Endothelial cell of umbilical vein (primary cell): ENCODE results near the gene PLEKHG4. TPM values are rescaled to one million over a fixed set of nuclear protein-coding genes. Genes with fewer than 3 reads are reported as not detected.
A peak's percentile ranks its signal among the peaks of the same experiment; 100 is the strongest.

Source experiments
- BruUV-seq: library from RNA; stranded (reverse); fragments of 400-500 nt; replicated peaks from 2 replicates; lab custom pipeline; 2021; lab: Mats Ljungman, UMichigan
- CTCF ChIA-PET: fragments of 300-600, 350-600 bp; sonication (Branson Sonifier 250); formaldehyde crosslinking; loops from one replicate; lab custom pipeline; 2021; ENCODE audit warnings: antibody characterized with exemption, inconsistent platforms; lab: Charles Lee
- POLR2A ChIA-PET: fragments of 300-600, 350-600 bp; sonication (Branson Sonifier 250); formaldehyde crosslinking; loops from one replicate; lab custom pipeline; 2021; ENCODE audit warnings: antibody characterized with exemption, inconsistent platforms; lab: Charles Lee
- DNase-seq: peaks from one replicate; pipeline ENCODE4 v3.0.0-alpha.2; 2011; ENCODE audit warnings: low read depth, low spot score
- FAIRE-seq: peaks from 2 replicates; lab custom pipeline; 2011; peaks lifted over from hg19 to GRCh38; lab: Jason Lieb, UNC
- H2AFZ ChIP-seq: 2 replicates; pipeline ENCODE4 v1.6.0; 2012; ENCODE audit warnings: low read depth, low read length, control low read depth, inconsistent platforms
- H3K27ac ChIP-seq: 2 replicates; pipeline ENCODE4 v1.5.1; 2011; ENCODE audit warnings: low read depth, mild to moderate bottlenecking, control low read depth, low read length, moderate library complexity; ENCODE audit not compliant: insufficient read depth
- H3K27me3 ChIP-seq, 2 experiments: 2 replicates each; pipeline versions ENCODE4 v1.6.0 to v1.6.1; 2011; ENCODE audit warnings: low read length in 2 of 2, mixed read lengths in 1 of 2; ENCODE audit not compliant: control insufficient read depth in 2 of 2, insufficient read depth in 2 of 2
- H3K36me3 ChIP-seq, 2 experiments: 2 replicates in 1 of 2; 3 replicates in 1 of 2; pipeline ENCODE4 v1.5.1; 2011; ENCODE audit warnings: low read length in 2 of 2, mild to moderate bottlenecking in 1 of 2, moderate library complexity in 1 of 2; ENCODE audit not compliant: control insufficient read depth in 2 of 2, insufficient read depth in 2 of 2; ENCODE audit errors: extremely low read depth in 1 of 2
- H3K4me1 ChIP-seq: 3 replicates; pipeline ENCODE4 v1.5.1; 2011; ENCODE audit warnings: mild to moderate bottlenecking, low read length; ENCODE audit not compliant: control insufficient read depth, insufficient read depth; ENCODE audit errors: extremely low read depth
- H3K4me2 ChIP-seq: 2 replicates; pipeline ENCODE4 v1.6.1; 2011; ENCODE audit warnings: low read length, control low read depth, mixed read lengths; ENCODE audit not compliant: insufficient read depth
- H3K4me3 ChIP-seq, 3 experiments: fragments of 200-600 bp in 1 of 3; sonication (generic), shearing (Covaris generic) in 1 of 3; replicated peaks in 1 of 3; 2 replicates each; pipeline ENCODE4 v1.5.1; 2011 to 2016; ENCODE audit warnings: control low read depth in 3 of 3, low read length in 3 of 3, mild to moderate bottlenecking in 2 of 3, inconsistent platforms in 1 of 3, low read depth in 1 of 3, moderate library complexity in 1 of 3; ENCODE audit not compliant: insufficient read depth in 1 of 3
- H3K79me2 ChIP-seq: 2 replicates; pipeline ENCODE4 v1.6.0; 2012; ENCODE audit warnings: low read length, inconsistent platforms; ENCODE audit not compliant: control insufficient read depth, insufficient read depth
- H3K9ac ChIP-seq: replicated peaks from 2 replicates; pipeline ENCODE3; 2011; ENCODE audit warnings: low read length, control low read depth; ENCODE audit not compliant: insufficient read depth; ENCODE audit errors: extremely low read depth
- H3K9me1 ChIP-seq: replicated peaks from 3 replicates; pipeline ENCODE4 v1.6.0; 2011; ENCODE audit warnings: mild to moderate bottlenecking, low read length; ENCODE audit not compliant: control insufficient read depth, insufficient read depth; ENCODE audit errors: extremely low read depth
- H3K9me3 ChIP-seq: replicated peaks from 2 replicates; pipeline ENCODE4 v1.5.1; 2012; ENCODE audit warnings: low read length, inconsistent platforms; ENCODE audit not compliant: control insufficient read depth, insufficient read depth
- H4K20me1 ChIP-seq: replicated peaks from 2 replicates; pipeline ENCODE3; 2011; ENCODE audit warnings: mild to moderate bottlenecking, low read length; ENCODE audit not compliant: control insufficient read depth, insufficient read depth; ENCODE audit errors: extremely low read depth
- EZH2 ChIP-seq: IDR thresholded peaks from 2 replicates; pipeline ENCODE4 v1.6.1; 2012; ENCODE audit warnings: borderline replicate concordance, low read depth, mild to moderate bottlenecking, moderate library complexity, low read length, inconsistent platforms; ENCODE audit not compliant: severe bottlenecking
- MYC ChIP-seq: IDR thresholded peaks from one replicate; pipeline ENCODE4 v1.6.1; 2011; ENCODE audit warnings: mild to moderate bottlenecking, low read depth, low read length
- dilution Hi-C: fragments of 300-500 bp; cut with MboI; formaldehyde crosslinking; loops from one replicate; pipeline ENCODE4 v1.15.0; 2019; ENCODE audit warnings: low sequenced_read_pairs; ENCODE audit not compliant: extremely low pct_ligation_motif_present
- intact Hi-C: fragments of 100-400 bp; cut with micrococcal nuclease; formaldehyde crosslinking; loops from one replicate; pipeline ENCODE4 v1.10.0; 2022
- polyA plus RNA-seq, 4 experiments: library from polyadenylated mRNA; depleted of rRNA in 3 of 4; stranded (reverse) in 3 of 4; unstranded in 1 of 4; fragments of >200 nt; gene quantifications; 2 replicates each; pipeline versions ENCODE4 v1.2.1 to v1.2.3, GENCODE V29; 2011 to 2012; ENCODE audit warnings: missing spikeins in 1 of 4
- total RNA-seq: library from RNA; stranded (reverse); gene quantifications from 2 replicates; pipeline ENCODE4 v1.2.3, GENCODE V29; 2021
- TF ChIP-seq, protein P1 (sequence below): IDR thresholded peaks from 2 replicates; pipeline ENCODE4 v1.6.1; 2011; ENCODE audit not compliant: insufficient read depth, insufficient read length
- TF ChIP-seq, protein P2 (sequence below), 2 donors: IDR thresholded peaks; 1 replicate in 1 of 2; 2 replicates in 1 of 2; pipeline ENCODE4 v1.5.1; 2011; ENCODE audit warnings: low read length in 2 of 2, mild to moderate bottlenecking in 2 of 2, moderate library complexity in 2 of 2, control low read depth in 1 of 2, inconsistent platforms in 1 of 2, low read depth in 1 of 2; ENCODE audit not compliant: insufficient read depth in 1 of 2; ENCODE audit errors: extremely low read depth in 1 of 2

Gene PLEKHG4
- total and polyA plus RNA-seq, 2 donors (not counting 3 experiments of a cell fraction or from before 2014, with no cell fraction given) = 26.6 to 34.8 TPM

DNA sequence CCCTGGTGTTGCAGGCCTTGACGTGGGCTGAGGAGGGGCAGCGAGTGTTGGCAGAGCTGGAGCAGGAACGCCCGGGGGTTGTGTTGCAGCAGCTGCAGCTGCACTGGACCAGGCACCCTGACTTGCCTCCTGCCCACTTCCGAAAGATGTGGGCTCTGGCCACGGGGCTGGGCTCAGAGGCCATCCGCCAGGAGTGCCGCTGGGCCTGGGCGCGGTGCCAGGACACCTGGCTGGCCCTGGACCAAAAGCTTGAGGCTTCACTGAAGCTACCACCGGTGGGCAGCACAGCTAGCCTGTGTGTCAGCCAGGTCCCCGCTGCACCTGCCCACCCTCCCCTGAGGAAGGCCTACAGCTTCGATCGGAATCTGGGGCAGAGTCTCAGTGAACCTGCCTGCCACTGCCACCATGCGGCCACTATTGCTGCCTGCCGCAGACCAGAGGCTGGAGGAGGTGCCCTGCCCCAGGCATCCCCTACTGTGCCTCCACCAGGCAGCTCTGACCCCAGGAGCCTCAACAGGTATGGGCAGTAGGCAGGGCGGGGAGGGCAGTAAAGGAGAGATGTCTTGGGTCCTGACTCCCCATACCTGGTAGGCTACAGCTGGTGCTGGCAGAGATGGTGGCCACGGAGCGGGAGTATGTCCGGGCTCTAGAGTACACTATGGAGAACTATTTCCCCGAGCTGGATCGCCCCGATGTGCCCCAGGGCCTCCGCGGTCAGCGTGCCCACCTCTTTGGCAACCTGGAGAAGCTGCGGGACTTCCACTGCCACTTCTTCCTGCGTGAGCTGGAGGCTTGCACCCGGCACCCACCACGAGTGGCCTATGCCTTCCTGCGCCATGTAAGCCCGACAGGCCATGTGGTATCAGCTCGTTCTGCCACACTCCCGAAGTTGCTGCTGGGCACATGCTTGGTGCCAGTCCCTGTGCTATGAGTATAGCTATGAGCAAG lies 5.6 kb downstream of the PLEKHG4 start:
- no peaks in the 10 kb centered on the region for H3K79me2 ChIP-seq
- no peaks in the 10 kb centered on the region for H3K36me3 ChIP-seq
- TF ChIP-seq, protein P1, sequence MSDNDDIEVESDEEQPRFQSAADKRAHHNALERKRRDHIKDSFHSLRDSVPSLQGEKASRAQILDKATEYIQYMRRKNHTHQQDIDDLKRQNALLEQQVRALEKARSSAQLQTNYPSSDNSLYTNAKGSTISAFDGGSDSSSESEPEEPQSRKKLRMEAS = no peak
- TF ChIP-seq EZH2 = no peak
- TF ChIP-seq, protein P2, sequence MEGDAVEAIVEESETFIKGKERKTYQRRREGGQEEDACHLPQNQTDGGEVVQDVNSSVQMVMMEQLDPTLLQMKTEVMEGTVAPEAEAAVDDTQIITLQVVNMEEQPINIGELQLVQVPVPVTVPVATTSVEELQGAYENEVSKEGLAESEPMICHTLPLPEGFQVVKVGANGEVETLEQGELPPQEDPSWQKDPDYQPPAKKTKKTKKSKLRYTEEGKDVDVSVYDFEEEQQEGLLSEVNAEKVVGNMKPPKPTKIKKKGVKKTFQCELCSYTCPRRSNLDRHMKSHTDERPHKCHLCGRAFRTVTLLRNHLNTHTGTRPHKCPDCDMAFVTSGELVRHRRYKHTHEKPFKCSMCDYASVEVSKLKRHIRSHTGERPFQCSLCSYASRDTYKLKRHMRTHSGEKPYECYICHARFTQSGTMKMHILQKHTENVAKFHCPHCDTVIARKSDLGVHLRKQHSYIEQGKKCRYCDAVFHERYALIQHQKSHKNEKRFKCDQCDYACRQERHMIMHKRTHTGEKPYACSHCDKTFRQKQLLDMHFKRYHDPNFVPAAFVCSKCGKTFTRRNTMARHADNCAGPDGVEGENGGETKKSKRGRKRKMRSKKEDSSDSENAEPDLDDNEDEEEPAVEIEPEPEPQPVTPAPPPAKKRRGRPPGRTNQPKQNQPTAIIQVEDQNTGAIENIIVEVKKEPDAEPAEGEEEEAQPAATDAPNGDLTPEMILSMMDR (IDR thresholded peaks at IDR 0.05; ENCODE audit: extremely low read depth in 1 of 2, insufficient read depth in 1 of 2, low read depth in 1 of 2, low read length in 2 of 2) = peak; percentile 29 to 65
- TF ChIP-seq MYC = no peak
- dilution Hi-C loops (no loop called here), intact Hi-C loops (no loop called here)
- H3K4me3 ChIP-seq = no peak overlapping the region
- H3K4me2 ChIP-seq = no peak overlapping the region
- H3K27ac ChIP-seq = no peak overlapping the region
- no peaks in the 10 kb centered on the region for H3K9me1 ChIP-seq
- POLR2A ChIA-PET = no interaction called here
- no peaks in the 10 kb centered on the region for H3K27me3 ChIP-seq
- FAIRE-seq (no peak), DNase-seq (peak; percentile 13)
- BruUV-seq = no TSS peak
- H4K20me1 ChIP-seq = no peaks in the 10 kb centered on the region
- no peak overlapping the region for H3K9ac ChIP-seq
- no peaks in the 10 kb centered on the region for H3K4me1 ChIP-seq
- H2AFZ ChIP-seq = no peak overlapping the region
- CTCF ChIA-PET = interaction anchor here (0.6 to 4.5 kb wide), 25 partner anchors 8 to 180 kb away, joined by 3 to 55 read pairs (median 4); partner anchors contain the start of genes ELMO3, KCTD19, LRRC36 and TMEM208
- no peaks in the 10 kb centered on the region for H3K9me3 ChIP-seq
